Neural progenitor cell (in vitro differentiated cells): ENCODE measurements around the gene ST6GALNAC1.

Source experiments
- EZH2 ChIP-seq: fragments of 200-600 bp; sonication (generic); IDR thresholded peaks from 2 replicates; pipeline ENCODE4 v1.6.1; 2017; ENCODE audit warnings: antibody characterized with exemption, mild to moderate bottlenecking, moderate library complexity
- TF ChIP-seq, protein P1 (sequence below): fragments of 200-600 bp; sonication (generic); IDR thresholded peaks from 2 replicates; pipeline ENCODE4 v1.5.1; 2017; ENCODE audit warnings: antibody characterized with exemption, mild to moderate bottlenecking

DNA sequence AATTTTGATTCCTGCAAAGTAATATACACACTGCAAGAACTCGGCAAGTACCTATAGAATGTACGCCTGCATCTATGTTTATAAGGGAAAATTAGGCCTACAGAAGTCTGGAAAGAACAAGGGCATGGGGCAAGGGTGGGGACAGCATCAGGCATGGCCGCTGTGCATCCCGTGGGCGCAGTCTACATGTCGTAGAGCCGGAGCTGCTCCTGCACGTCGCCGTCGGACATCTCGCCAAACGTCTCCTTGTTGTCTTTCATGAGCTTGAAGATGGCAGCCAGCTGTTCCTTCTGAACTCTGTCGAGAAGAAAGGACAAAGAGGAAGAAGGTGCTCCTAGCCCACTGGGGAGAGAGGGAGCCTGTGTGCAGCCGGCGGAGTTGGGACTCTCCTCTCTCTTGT, 33.8 kb upstream of the ST6GALNAC1 start:
- TF ChIP-seq, protein P1, sequence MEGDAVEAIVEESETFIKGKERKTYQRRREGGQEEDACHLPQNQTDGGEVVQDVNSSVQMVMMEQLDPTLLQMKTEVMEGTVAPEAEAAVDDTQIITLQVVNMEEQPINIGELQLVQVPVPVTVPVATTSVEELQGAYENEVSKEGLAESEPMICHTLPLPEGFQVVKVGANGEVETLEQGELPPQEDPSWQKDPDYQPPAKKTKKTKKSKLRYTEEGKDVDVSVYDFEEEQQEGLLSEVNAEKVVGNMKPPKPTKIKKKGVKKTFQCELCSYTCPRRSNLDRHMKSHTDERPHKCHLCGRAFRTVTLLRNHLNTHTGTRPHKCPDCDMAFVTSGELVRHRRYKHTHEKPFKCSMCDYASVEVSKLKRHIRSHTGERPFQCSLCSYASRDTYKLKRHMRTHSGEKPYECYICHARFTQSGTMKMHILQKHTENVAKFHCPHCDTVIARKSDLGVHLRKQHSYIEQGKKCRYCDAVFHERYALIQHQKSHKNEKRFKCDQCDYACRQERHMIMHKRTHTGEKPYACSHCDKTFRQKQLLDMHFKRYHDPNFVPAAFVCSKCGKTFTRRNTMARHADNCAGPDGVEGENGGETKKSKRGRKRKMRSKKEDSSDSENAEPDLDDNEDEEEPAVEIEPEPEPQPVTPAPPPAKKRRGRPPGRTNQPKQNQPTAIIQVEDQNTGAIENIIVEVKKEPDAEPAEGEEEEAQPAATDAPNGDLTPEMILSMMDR: no peak
- no peak for TF ChIP-seq EZH2
